Cardiac muscle cell (in vitro differentiated cells and primary cell): ENCODE data around the gene PLCL1. TPM values are rescaled to one million over a fixed set of nuclear protein-coding genes. Genes with fewer than 3 reads are reported as not detected.

Experiments used
- DNase-seq, 2 donors: peaks; one replicate each; pipeline versions ENCODE4 v3.0.0 to v3.0.0-alpha.2; 2010 to 2017; ENCODE audit warnings: low read depth in 1 of 2, low spot score in 1 of 2
- H3K27ac ChIP-seq: fragments of 200-600 bp; sonication (generic); 2 replicates; pipeline ENCODE4 v1.5.1; 2016
- H3K27me3 ChIP-seq: fragments of 200-600 bp; sonication (generic); 2 replicates; pipeline ENCODE4 v1.6.0; 2016; ENCODE audit warnings: control low read depth
- H3K36me3 ChIP-seq: fragments of 200-600 bp; sonication (generic); 2 replicates; pipeline ENCODE4 v1.5.1; 2016; ENCODE audit warnings: control low read depth
- H3K4me1 ChIP-seq: fragments of 200-600 bp; sonication (generic); 2 replicates; pipeline ENCODE4 v1.8.1; 2017; ENCODE audit warnings: low read depth, mild to moderate bottlenecking, mixed run types
- H3K4me3 ChIP-seq: fragments of 200-600 bp; sonication (generic); 2 replicates; pipeline ENCODE4 v1.5.1; 2016; ENCODE audit warnings: mild to moderate bottlenecking
- H3K9me3 ChIP-seq: fragments of 200-600 bp; sonication (generic); 2 replicates; pipeline ENCODE4 v1.5.1; 2017; ENCODE audit warnings: low read depth, mild to moderate bottlenecking, control low read depth
- polyA plus RNA-seq: library from polyadenylated mRNA; unstranded; fragments of >200 nt; fragmentation: Nextera tagmentation; extraction: Ambion mirVana; gene quantifications from 2 replicates; pipeline ENCODE4 v1.2.1, GENCODE V29; 2016
- total RNA-seq: library from RNA; depleted of rRNA; stranded (reverse); fragments of >200 nt; gene quantifications from 2 replicates; pipeline ENCODE4 v1.2.3, GENCODE V29; 2016
- TF ChIP-seq, protein P1 (sequence below): IDR thresholded peaks from 2 replicates; pipeline ENCODE4 v1.5.1; 2012; ENCODE audit warnings: low read depth, mild to moderate bottlenecking, low read length

Gene PLCL1
- total and polyA plus RNA-seq, 2 experiments from 2014 or later, result 4.9 to 7.8 TPM

DNA sequence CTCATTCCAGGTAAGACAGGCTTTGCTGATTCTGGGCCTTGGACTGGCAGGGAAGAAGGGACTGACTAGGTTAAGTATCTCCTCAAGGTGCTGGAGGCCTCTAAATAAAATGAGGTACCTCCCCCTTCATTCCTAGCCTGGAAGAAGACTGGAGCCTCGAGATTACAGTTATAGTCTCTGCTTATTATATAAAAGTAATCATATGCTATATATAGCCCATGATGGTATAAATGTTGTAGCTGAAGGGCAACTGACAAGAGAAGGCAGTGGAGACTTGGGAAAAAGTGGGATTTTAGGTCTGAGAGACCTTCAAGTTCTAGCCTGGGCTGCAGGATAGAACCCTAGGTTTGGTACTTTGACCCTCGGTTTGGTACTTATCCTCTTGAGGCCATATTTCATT, 248.3 kb downstream of the PLCL1 start:
- no peak overlapping the region for H3K27ac ChIP-seq
- H3K36me3 ChIP-seq, result no peaks in the 10 kb centered on the region
- DNase-seq, result no peak
- no peaks in the 10 kb centered on the region for H3K27me3 ChIP-seq
- no peak overlapping the region for H3K4me3 ChIP-seq
- H3K9me3 ChIP-seq, result no peaks in the 10 kb centered on the region
- TF ChIP-seq, protein P1, sequence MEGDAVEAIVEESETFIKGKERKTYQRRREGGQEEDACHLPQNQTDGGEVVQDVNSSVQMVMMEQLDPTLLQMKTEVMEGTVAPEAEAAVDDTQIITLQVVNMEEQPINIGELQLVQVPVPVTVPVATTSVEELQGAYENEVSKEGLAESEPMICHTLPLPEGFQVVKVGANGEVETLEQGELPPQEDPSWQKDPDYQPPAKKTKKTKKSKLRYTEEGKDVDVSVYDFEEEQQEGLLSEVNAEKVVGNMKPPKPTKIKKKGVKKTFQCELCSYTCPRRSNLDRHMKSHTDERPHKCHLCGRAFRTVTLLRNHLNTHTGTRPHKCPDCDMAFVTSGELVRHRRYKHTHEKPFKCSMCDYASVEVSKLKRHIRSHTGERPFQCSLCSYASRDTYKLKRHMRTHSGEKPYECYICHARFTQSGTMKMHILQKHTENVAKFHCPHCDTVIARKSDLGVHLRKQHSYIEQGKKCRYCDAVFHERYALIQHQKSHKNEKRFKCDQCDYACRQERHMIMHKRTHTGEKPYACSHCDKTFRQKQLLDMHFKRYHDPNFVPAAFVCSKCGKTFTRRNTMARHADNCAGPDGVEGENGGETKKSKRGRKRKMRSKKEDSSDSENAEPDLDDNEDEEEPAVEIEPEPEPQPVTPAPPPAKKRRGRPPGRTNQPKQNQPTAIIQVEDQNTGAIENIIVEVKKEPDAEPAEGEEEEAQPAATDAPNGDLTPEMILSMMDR, result no peak
- peaks cover 7% of the 10 kb centered on the region for H3K4me1 ChIP-seq

DNA sequence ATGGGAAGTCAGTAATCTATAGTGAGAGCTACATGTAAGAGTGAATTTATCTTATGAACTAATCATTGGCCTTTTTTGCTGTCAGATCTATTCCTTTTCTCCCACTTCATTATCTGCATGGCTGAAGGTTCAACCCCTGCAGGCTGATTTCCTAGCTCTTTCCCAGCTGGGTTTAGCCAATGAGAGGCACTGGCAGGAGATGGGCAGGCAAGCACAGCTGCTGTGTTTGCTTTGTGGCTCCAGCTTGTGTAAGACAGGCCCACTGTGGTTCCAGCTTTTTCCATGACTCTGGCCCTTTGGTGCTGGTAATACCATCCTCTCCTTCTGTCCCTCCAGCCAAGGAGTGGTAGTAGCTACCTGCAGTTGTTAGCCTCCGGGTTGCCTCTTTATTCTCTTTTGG, 248.8 kb downstream of the PLCL1 start:
- H3K36me3 ChIP-seq, result no peaks in the 10 kb centered on the region
- H3K4me1 ChIP-seq, result peaks cover 7% of the 10 kb centered on the region
- no peaks in the 10 kb centered on the region for H3K9me3 ChIP-seq
- no peaks in the 10 kb centered on the region for H3K27me3 ChIP-seq
- TF ChIP-seq, protein P1, result no peak
- H3K27ac ChIP-seq, result no peak overlapping the region
- no peak for DNase-seq
- no peak overlapping the region for H3K4me3 ChIP-seq

DNA sequence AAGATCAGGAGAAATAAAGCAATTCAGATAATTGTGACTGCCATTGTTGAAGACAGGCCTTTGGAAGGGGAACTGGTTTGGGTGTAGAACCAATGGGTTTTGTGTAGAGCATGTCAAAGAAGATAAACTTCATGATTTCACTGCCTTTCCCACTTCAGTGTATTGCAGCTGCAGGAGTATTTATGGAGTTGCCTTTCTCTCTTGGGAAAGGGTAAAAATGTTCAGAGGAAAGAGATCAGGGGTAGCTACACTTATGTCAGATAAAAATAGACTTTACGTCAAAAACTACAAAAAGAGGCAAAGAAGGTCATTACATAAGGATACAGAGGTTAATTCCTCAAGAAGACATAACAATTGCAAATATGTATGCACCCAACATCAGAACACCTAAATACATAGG, 249.4 kb downstream of the PLCL1 start:
- Histone ChIP-seq H3K4me3 (no peak overlapping the region), H3K36me3 (no peaks in the 10 kb centered on the region), H3K27me3 (no peaks in the 10 kb centered on the region), H3K9me3 (no peaks in the 10 kb centered on the region), H3K27ac (no peak overlapping the region), H3K4me1 (peaks cover 7% of the 10 kb centered on the region)
- TF ChIP-seq, protein P1, result no peak
- no peak for DNase-seq

DNA sequence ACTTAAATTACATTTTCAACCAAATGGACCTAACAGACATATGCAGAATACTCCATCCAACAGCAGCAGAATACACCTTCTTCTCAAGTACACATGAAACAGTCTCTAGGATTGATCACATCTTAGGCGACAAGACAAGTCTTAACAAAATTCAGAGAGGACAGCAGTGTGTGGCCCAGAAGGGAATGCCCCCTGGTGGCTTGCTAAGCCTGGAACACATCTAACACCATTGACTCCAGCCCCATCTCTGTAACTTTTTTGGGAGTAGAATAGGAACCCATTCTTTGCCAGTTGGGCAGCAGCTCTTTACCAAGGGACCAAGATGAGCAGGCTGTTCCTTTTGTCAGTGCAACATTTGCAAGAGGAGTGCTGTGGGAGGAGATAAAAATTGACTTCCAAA, 249.9 kb downstream of the PLCL1 start:
- DNase-seq, result peak; percentile 44 to 49
- no peak overlapping the region for H3K27ac ChIP-seq
- TF ChIP-seq, protein P1, result peak; percentile 58
- no peaks in the 10 kb centered on the region for H3K27me3 ChIP-seq
- H3K4me3 ChIP-seq, result no peak overlapping the region
- peaks cover 7% of the 10 kb centered on the region for H3K4me1 ChIP-seq
- no peaks in the 10 kb centered on the region for H3K36me3 ChIP-seq
- H3K9me3 ChIP-seq, result no peaks in the 10 kb centered on the region

DNA sequence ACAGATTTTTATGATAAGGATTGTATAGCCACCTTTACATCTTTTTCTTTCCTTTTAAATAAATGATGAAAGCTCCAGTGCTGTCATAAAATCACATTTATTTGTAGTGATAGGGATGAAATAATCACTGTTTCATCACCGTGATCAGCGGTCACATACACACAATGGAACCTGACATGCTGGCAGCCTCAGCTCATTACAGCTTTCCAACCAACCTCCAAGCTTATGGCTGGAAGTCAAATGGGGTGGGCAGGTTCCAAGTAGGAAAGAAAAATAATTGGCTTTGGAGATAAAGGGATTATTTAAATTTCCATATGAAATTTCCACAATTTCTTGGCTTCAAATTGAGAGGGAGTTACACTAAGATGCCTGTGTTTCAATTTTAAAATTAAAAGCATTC, 251.3 kb downstream of the PLCL1 start:
- Histone ChIP-seq H3K4me1 (peaks cover 18% of the 10 kb centered on the region), H3K9me3 (no peaks in the 10 kb centered on the region), H3K36me3 (no peaks in the 10 kb centered on the region), H3K4me3 (no peak overlapping the region), H3K27me3 (no peaks in the 10 kb centered on the region), H3K27ac (no peak overlapping the region)
- TF ChIP-seq, protein P1, result no peak
- DNase-seq, result no peak

DNA sequence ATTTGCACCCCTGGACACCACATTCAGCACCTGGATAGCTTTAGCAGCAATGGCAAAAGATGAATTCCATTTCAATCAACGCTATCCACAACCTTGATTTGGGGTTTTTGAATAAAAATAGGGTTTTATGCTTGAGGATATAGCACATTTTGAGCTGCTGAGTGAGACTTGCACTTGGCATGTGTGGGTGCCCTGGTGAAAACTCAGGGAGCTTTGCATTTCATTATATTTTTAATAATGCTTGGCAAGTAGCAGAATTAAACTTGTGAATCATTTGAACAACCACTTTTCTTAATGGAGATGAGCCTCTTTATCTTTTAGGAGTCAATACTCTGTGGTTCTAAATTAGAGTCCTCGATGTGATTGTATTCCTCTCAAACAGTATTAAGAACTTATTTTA, 252.4 kb downstream of the PLCL1 start:
- peaks cover 18% of the 10 kb centered on the region for H3K4me1 ChIP-seq
- H3K9me3 ChIP-seq, result no peaks in the 10 kb centered on the region
- H3K4me3 ChIP-seq, result no peak overlapping the region
- no peak overlapping the region for H3K27ac ChIP-seq
- no peak for DNase-seq
- TF ChIP-seq, protein P1, result no peak
- H3K36me3 ChIP-seq, result no peaks in the 10 kb centered on the region
- H3K27me3 ChIP-seq, result no peaks in the 10 kb centered on the region
